Measurements from ENCODE around the gene CFAP221.

The CFAP221 gene
- total RNA-seq = 0 to 0.23 (median 0) reads per million in 18 experiments

- DNase-seq = peak; percentile 43 to 60
Observed at GRCh38 chr2:119544075-119544938, at the start of gene CFAP221. Gene CFAP221 (plus strand): TSS chr2:119544449. CDS start chr2:119546132, 1,683 bp downstream.

- DNase-seq = no peak
Observed at GRCh38 chr2:119495948-119496347, 48.3 kb upstream of the CFAP221 start.

DNA sequence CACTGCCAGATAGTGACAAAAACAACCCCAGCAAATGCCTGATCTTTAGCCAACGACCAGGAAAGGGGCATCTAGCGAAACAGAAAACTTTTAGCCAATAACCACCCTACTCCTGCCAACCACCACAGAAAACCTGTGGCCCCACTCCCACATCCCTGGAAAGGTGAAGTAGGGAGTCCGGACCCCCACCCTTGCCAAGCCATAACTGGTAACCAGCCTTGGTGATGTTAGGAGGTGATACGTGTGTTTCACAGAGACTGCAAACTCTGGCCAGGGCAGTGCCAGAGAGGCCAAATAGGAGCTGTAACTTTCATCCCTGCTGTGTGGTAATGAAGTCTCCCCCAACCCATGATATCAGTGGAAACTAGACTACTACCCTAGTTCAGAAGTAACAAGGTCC, 47.6 kb upstream of the CFAP221 start:
- no peak for DNase-seq

DNA sequence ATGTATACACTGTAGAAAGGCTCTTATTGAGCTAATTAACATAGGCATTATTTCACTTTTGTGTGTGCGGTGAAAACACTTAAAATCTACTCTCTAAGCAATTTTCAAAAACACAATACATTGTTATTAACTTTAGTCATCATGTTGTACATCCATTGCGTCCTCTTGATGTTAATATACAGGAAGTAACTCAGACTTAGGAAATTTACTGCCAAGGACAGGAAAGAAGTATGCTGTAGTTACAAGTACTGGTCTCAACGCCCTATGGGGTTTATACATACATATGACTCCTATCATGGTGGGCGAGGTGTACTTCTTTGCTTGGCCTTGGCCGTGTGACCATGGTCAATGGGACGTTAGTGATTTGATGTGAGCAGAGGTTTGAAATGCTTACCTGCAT, 35.5 kb upstream of the CFAP221 start:
- DNase-seq = no peak

DNA sequence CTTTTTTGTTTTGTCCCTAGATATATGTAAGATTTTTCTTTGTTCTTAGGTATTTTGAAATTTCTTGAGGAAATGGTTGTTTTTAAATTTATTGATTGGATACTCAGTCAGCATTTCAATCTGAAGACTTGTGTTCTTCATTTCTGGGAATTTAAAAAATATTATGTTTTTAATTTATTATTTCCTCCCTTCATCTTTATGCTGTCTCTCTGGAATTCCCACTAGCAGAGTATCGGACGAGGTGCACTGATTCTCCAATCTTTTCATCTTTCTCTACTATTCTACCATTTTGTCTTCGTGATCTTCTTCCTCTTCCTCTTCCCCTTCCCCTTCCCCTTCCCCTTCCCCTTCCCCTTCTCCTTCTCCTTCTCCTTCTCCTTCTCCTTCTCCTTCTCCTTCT, 32.3 kb upstream of the CFAP221 start:
- DNase-seq = no peak

GRCh38 chr2:119512946-119513345, 31.3 kb upstream of the CFAP221 start:
- no peak for DNase-seq

DNA sequence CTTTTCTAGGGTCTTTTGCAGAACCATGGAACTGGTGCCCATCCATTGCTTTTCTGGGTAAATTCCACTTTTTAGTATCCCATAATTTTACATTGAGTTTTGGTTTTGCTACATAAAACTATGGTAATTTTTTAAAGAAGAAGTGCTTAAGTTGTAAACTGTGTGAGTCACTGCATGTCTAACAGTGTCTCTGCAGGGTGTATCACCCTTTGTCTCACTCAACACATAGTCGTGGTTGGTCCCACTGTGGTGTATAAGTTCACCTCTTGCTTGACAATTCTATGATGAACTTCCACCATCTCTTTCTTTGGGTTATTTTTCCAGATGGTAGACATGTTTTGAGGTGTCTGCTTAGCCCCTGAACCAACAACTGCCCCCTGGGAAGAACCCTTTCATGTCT, 30.4 kb upstream of the CFAP221 start:
- no peak for DNase-seq

DNA sequence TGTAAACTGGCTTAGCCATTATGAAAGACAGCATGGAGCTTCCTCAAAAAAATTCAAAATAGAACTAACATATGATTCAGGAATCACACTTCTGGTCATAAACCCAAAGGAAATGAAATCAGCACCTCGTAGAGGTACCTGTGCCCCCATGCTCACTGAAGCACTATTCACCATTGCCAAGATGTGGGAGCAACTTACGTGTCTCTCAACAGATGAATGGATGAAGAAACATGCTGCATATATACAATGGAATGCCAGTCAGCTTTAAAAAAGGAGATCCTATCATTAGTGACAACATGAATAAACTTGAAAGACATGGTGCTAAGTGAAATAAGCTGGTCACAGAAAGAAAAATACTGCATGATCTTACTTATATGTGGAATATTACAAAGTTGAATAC, 28.1 kb upstream of the CFAP221 start:
- DNase-seq = no peak

DNA sequence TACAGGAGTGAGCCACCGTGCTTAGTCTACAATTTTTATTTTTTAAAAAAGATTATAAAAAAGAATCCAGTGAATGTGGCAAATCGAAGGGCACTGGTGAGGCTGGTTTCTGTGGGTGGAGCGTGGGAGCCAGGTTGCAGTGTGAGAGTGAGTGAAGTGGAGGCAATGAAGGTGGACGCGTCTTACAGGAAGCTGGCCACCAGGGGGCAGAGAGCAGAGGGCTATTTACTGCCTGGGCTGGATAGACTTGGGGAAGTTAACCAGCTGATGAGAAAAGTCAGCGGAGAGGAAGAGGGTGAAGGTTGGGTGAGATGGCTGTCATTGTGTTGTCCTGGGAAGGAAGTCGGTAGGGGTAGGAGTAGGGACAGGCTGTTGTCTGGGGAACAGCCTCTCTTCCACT, 26.8 kb upstream of the CFAP221 start:
- peak; percentile 72 to 81 for DNase-seq

DNA sequence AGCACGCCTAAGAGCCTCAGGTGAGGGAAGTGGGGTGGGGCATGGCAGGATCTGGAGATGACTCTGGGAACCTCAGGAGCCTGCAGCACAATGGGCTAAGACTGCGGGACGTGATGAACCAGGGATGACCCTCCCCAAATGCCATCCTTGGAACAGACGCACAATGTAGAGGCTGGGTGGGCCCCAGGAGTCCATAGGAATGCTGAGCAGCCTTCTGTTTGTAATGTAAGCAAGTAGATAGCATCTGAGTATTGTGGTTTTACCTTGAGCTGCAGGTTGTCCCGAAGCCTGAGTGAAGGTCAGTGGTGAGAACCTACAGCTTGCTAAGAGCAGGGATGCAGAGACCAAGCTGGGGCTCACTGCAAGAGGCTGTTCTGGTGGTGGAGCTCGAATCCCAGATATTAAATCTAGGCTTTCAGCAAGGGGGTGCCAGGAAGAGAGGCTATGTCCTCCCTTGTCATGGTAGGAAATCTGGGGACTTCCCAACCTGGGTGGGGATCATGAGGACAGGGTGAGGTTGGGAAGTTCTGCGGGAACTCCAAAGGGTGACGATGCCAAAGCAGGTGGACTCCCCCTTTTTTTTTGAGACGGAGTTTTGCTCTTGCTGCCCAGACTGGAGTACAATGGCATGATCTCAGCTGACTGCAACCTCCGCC, 25.7 kb upstream of the CFAP221 start:
- DNase-seq = no peak

GRCh38 chr2:119519057-119519408, 25.2 kb upstream of the CFAP221 start:
- DNase-seq = no peak

- DNase-seq = no peak
Observed at GRCh38 chr2:119520696-119521432, 23.4 kb upstream of the CFAP221 start.

- no peak for DNase-seq
Observed at GRCh38 chr2:119521433-119522050, 22.7 kb upstream of the CFAP221 start.

DNA sequence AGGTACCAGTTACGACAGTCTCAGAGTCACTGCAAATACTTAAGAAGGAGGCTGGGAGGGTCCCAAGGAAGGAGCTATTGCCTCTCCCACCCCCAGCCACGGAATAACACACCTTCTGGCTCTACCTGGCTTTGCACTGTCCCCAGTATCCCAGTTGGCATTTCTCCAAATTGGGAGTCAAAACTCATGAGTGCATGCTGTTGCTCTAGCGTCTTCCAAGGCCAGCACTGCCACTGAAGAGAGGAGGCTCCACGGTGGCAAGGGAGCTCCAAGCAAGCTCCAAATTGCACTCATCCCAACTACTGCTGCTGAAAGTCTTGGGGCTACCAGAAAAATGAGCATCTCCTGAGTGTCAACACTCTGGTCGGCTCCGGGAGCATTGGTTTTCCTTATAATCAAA, 21.6 kb upstream of the CFAP221 start:
- DNase-seq = no peak

DNA sequence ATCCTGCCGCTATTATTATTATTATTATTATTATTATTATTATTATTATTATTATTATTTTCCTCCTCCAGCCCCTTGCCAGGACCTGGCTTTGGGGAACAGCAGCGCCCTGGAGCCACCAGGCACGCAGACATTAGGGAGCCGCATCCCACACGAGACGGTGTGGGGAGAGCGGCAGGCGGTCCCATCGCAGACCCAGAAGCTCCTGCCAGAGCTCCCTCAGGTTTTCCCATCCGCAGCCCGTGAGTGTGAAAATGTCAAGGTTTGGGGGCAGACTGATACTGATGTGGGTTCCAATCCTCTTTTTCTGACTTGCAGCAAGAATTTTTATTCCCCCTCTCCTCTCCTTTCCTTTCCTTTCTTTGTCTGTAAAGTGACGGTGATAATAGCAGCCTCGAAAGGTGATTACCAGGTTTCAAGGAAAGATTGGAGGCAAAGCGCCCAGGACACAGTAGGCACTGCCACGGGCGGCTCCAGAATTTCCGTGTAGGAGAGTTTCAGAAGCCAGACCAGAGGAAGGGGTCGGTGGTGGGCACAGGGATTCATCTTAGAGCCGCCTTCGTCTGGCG, 20.8 kb upstream of the CFAP221 start:
- DNase-seq = no peak

DNA sequence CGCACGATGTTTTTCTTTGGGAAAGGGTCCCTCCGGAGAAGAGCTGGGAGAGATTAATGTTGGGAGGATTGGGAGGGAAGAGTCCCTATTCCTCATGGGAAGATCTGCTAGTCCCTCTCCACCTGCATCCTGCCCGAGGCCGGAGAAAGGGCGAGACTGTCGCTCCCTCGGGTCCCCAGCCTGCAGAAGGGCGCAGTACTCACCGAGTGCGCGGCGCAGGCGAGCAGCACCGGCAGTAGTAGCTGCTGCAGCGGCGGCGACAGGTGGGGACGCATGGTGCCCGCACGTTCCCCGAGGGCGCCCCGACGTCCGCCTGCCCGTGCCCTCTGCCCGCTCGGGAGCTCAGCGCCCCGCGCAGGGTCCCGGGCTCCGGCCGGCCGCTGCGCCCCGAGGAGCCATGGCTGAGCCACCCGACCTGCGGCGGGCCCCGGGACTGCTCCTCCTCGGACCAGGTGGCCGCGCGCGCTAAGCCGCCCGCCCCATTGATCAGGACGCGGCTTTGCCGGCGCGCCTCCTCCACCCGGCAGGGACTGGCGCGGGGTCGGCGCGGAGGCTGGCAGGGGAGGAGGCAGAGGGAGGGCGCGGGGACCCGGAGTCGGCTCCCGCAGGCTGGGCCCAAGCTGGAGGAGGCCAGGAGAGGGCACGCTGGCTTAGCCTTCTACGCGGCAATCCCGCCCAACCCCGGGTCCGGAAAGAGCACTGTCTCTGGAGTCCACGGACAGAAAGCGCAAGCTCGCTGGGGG, 20.1 kb upstream of the CFAP221 start, which contains the start of gene SCTR:
SCTR (minus strand) TSS at position 532 of the 743 bp plus-strand sequence; CDS start at position 275, 257 bp downstream.
- DNase-seq = no peak

DNA sequence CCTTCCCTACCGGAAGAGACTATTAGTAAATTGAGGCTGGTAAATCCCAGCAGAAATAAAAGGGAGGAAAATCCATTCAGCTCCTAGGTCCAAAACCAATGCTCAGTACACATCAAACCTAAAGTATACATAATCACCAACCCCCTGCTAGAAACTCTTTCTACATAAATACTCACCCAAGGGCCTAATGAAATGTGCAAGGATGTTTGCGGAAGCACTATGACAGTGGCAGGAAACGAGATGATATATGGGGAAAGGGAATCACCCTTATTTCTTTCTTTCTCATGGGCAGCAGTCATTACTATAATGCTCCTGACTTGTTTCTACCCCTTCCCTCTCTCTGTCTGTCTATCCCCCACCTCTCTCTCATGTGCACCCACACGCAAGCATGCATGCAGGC, 18.6 kb upstream of the CFAP221 start:
- no peak for DNase-seq

- DNase-seq = no peak
Observed at GRCh38 chr2:119527999-119528398, 16.2 kb upstream of the CFAP221 start.

DNA sequence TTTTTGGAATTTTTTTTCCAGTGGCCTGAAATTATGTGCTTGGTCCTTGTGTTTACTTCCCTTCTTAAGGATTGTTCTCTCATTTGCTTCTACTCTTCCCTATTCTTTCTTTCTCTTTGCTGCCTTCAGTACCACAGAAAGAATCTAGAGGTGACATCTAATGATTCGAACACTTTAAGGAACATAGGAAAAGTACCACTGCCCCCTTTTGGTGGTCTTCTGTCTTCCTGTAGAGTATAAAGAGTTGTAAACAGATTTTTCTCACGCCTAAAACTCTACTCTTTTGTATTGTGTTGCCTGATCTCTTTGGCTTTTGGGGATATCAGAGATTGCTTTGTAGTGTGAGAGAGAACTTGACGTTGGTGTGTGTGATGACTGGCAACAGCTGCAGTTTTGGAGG, 13.0 kb upstream of the CFAP221 start:
- DNase-seq = no peak

DNA sequence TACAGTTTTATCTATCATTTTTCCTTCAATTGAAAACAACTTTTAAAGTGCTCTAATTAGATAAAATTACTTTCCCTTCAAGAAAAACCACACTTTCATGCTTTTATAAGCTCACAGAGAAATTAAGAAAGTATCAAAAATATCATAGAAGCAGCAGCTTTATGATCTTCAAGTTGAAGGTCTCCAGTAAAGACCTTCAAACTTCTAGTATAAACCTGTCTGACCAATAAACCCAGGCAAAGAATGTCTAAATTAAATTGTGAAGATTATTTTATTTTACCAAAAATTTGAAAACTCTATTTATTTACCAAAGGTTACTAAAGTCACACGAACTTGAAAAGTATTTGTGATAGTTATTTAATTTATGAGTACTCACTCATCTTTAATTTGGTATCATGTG, 10.7 kb upstream of the CFAP221 start:
- no peak for DNase-seq

DNA sequence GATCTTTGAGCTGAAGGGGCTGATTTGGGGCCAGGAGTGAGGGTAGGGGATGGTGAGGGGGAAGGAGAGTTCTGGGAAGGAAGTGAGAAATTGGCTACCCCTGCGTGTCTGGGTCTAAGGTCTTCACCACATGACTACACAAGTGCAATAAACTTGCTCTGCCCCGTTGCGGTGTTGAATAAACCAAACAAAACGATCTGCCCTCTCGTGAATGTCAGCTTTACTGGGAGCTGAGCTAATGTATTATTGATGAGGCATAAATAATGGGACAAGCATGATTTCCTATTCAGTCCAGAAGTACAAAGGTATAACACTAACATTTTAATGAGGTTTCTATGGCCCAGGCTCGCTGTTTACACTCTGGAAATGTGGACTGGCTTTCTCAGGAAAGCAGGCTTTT, 8.0 kb upstream of the CFAP221 start:
- DNase-seq = no peak

DNA sequence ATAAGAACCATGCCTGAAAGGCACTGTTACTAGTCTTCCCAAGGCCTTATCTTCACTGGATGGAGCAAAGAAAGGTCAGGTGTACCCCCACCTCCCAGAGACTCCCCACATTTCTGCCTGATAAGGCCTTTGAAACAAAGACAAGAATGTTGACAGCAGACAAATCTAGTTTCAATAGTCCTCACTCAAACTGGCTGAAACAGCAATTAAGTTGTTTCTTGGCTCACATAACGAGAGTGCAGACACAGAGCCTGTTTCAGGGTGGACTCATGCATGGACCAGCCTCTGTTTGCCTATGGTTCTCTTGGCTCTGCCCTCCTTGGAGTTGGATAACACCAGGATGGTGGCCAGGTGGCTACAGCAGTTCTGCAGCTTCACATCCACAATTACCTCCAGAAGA, 7.5 kb upstream of the CFAP221 start:
- no peak for DNase-seq
